ENCODE data around the gene NOX5. TPM values are rescaled to one million over a fixed set of nuclear protein-coding genes. Genes with fewer than 3 reads are reported as not detected.

The NOX5 gene
- total and polyA plus RNA-seq, 2 of the 4 experiments (the other 2 are of a cell fraction) = 0.07 TPM; not detected in 1

DNA sequence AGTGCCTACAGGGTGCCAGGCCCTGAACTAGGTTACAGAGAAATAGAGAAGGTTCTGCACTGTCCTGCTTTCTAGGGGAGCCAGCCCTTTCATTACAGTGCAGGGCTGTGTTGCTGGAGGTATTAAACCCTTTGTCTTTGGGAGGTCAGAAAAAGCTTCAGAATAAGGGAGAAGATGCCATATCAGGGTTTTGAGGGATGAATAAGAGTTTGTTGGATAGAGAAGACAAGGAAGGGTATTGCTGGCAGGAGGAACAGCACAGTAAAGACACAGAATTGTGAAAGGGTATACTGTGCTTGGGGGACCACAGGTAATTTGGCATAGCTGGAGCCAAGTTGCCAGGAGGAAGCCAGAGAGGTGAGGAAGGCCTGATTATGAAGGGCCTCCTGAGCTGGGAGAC, 23.0 kb downstream of the NOX5 start:
- no TSS peak for BruUV-seq (replicated peaks)
- no peak for TF ChIP-seq BHLHE40 (IDR thresholded peaks at IDR 0.05; ENCODE audit: low read depth, low read length)
- no peak for TF ChIP-seq NFE2L2 (IDR thresholded peaks at IDR 0.05; ENCODE audit: low read depth, low read length)
- no peak for TF ChIP-seq MAZ (IDR thresholded peaks at IDR 0.05; ENCODE audit: borderline replicate concordance, low read depth, low read length)
- no peak for TF ChIP-seq MAFK (IDR thresholded peaks at IDR 0.05; ENCODE audit: low read depth, low read length)
- no peak for TF ChIP-seq MXI1 (IDR thresholded peaks at IDR 0.05; ENCODE audit: borderline replicate concordance, low read depth, low read length)
- TF ChIP-seq CEBPB (IDR thresholded peaks at IDR 0.05; ENCODE audit: low read depth, low read length) = no peak
- no peak for TF ChIP-seq CHD1 (IDR thresholded peaks at IDR 0.05; ENCODE audit: low read depth, low read length)
- TF ChIP-seq, protein P1, sequence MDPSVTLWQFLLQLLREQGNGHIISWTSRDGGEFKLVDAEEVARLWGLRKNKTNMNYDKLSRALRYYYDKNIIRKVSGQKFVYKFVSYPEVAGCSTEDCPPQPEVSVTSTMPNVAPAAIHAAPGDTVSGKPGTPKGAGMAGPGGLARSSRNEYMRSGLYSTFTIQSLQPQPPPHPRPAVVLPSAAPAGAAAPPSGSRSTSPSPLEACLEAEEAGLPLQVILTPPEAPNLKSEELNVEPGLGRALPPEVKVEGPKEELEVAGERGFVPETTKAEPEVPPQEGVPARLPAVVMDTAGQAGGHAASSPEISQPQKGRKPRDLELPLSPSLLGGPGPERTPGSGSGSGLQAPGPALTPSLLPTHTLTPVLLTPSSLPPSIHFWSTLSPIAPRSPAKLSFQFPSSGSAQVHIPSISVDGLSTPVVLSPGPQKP (IDR thresholded peaks at IDR 0.05; ENCODE audit: borderline replicate concordance, low read depth, low read length) = no peak
- no peak for TF ChIP-seq POLR2A (IDR thresholded peaks at IDR 0.05; ENCODE audit: low read depth, low read length)
- TF ChIP-seq SMC3 (IDR thresholded peaks at IDR 0.05; ENCODE audit: low read depth, low read length) = no peak
- TF ChIP-seq RFX5 (IDR thresholded peaks at IDR 0.05; ENCODE audit: low read depth, low read length) = no peak
- no peak for TF ChIP-seq FOS (IDR thresholded peaks at IDR 0.05; ENCODE audit: low read depth, low read length)
- TF ChIP-seq RAD21 (IDR thresholded peaks at IDR 0.05; ENCODE audit: low read length) = no peak
- TF ChIP-seq, protein P2, sequence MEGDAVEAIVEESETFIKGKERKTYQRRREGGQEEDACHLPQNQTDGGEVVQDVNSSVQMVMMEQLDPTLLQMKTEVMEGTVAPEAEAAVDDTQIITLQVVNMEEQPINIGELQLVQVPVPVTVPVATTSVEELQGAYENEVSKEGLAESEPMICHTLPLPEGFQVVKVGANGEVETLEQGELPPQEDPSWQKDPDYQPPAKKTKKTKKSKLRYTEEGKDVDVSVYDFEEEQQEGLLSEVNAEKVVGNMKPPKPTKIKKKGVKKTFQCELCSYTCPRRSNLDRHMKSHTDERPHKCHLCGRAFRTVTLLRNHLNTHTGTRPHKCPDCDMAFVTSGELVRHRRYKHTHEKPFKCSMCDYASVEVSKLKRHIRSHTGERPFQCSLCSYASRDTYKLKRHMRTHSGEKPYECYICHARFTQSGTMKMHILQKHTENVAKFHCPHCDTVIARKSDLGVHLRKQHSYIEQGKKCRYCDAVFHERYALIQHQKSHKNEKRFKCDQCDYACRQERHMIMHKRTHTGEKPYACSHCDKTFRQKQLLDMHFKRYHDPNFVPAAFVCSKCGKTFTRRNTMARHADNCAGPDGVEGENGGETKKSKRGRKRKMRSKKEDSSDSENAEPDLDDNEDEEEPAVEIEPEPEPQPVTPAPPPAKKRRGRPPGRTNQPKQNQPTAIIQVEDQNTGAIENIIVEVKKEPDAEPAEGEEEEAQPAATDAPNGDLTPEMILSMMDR (conservative IDR thresholded peaks at IDR 0.05; ENCODE audit: low read depth, low read length) = no peak
- TF ChIP-seq RCOR1 (IDR thresholded peaks at IDR 0.05; ENCODE audit: insufficient replicate concordance, low read length) = no peak
- TF ChIP-seq, protein P3, sequence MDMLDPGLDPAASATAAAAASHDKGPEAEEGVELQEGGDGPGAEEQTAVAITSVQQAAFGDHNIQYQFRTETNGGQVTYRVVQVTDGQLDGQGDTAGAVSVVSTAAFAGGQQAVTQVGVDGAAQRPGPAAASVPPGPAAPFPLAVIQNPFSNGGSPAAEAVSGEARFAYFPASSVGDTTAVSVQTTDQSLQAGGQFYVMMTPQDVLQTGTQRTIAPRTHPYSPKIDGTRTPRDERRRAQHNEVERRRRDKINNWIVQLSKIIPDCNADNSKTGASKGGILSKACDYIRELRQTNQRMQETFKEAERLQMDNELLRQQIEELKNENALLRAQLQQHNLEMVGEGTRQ (IDR thresholded peaks at IDR 0.05; ENCODE audit: low read depth, low read length) = no peak
- Histone ChIP-seq H2BK15ac (ENCODE audit: low read depth, low read length) (no peak overlapping the region), H2BK20ac (ENCODE audit: low read depth, low read length) (no peak overlapping the region), H3K27me3 (ENCODE audit: control insufficient read depth, insufficient read depth, low read length) (peaks cover 40% of the 10 kb centered on the region), H2BK120ac (ENCODE audit: low read depth, low read length) (no peak overlapping the region), H2AK5ac (ENCODE audit: low read depth, low read length) (no peak overlapping the region), H3K18ac (ENCODE audit: low read depth, low read length) (no peak overlapping the region), H2AFZ (replicated peaks; ENCODE audit: low read length, poor library complexity) (no peak overlapping the region), H3K79me1 (ENCODE audit: low read depth in 1 of 2, low read length in 2 of 2) (no peaks in the 10 kb centered on the region), H4K91ac (ENCODE audit: insufficient read depth, low read depth, low read length) (no peak overlapping the region), H2AK9ac (replicated peaks; ENCODE audit: low read depth, low read length, poor library complexity) (no peak overlapping the region), H3K4me1 (ENCODE audit: control insufficient read depth, insufficient read depth, low read length) (peaks cover 3% of the 10 kb centered on the region), H3K23ac (ENCODE audit: low read depth, low read length) (no peak overlapping the region; the same call in 1 of the 2 replicates), H3K36me3 (ENCODE audit: control insufficient read depth, insufficient read depth, low read length) (no peaks in the 10 kb centered on the region), H4K20me1 (ENCODE audit: insufficient read depth, low read length) (0 out of 2 replicates have a peak, but pooled peaks cover 3% of the 10 kb centered on the region), H3K9ac (ENCODE audit: low read depth, low read length) (no peak overlapping the region), H3K9me1 (ENCODE audit: insufficient read depth, low read length) (no peaks in the 10 kb centered on the region; the same call in 1 of the 2 replicates), H3K56ac (ENCODE audit: extremely low read depth, insufficient read depth, low read length) (no peak overlapping the region), H3K9me3 (ENCODE audit: control insufficient read depth, insufficient read depth, low read length) (no peaks in the 10 kb centered on the region), H3K4ac (ENCODE audit: low read depth, low read length) (no peak overlapping the region), H3K14ac (replicated peaks; ENCODE audit: low read depth, low read length) (no peak overlapping the region), H3K4me3 (ENCODE audit: insufficient read depth, low read depth, low read length) (no peak overlapping the region), H3K4me2 (ENCODE audit: low read depth, low read length) (no peak overlapping the region), H3K27ac (ENCODE audit: insufficient read depth, low read length) (no peak overlapping the region), H2BK5ac (ENCODE audit: low read depth, low read length, poor library complexity, severe bottlenecking) (no peak overlapping the region), H4K5ac (ENCODE audit: low read depth, low read length) (no peak overlapping the region), H4K8ac (ENCODE audit: low read depth in 2 of 2, low read length in 2 of 2) (no peak overlapping the region)
- dilution Hi-C loops (cut with HindIII; ENCODE audit: low sequenced_read_pairs, unreplicated experiment) = no loop called here
- ChIA-PET CTCF (no interaction called here), POLR2A (ENCODE audit: unreplicated experiment) (no interaction called here)
- DNase-seq = no peak
- in situ Hi-C loops (cut with MboI; ENCODE audit: low sequenced_read_pairs) = no loop called here
- intact Hi-C loops (cut with micrococcal nuclease) = no loop called here
- ATAC-seq (ENCODE audit: low read depth) = no peak
